Endothelial cell (in vitro differentiated cells): ENCODE measurements around the gene TIPRL. TPM values are rescaled to one million over a fixed set of nuclear protein-coding genes. Genes with fewer than 3 reads are reported as not detected.
A peak's percentile ranks its signal among the peaks of the same experiment; 100 is the strongest.
"Not testable (repeated sequence)": the region's sequence is repeated elsewhere in the genome, so short reads cannot be mapped to it uniquely, and the experiment has no call there.

Source experiments
- DNase-seq: peaks from one replicate; pipeline ENCODE4 v3.0.0; 2021; ENCODE audit warnings: low spot score
- H3K27ac Mint-ChIP-seq: one replicate; pipeline ENCODE4 v1.8.0; 2021; ENCODE audit warnings: mixed read lengths, inconsistent platforms; ENCODE audit not compliant: unreplicated experiment
- H3K27me3 Mint-ChIP-seq: one replicate; pipeline ENCODE4 v1.8.0; 2021; ENCODE audit warnings: mild to moderate bottlenecking, moderate library complexity, mixed read lengths, inconsistent platforms; ENCODE audit not compliant: unreplicated experiment
- H3K36me3 Mint-ChIP-seq: one replicate; pipeline ENCODE4 v1.8.0; 2021; ENCODE audit warnings: mild to moderate bottlenecking, low read depth, mixed read lengths, inconsistent platforms; ENCODE audit not compliant: unreplicated experiment
- H3K4me1 Mint-ChIP-seq: one replicate; pipeline ENCODE4 v1.8.0; 2021; ENCODE audit warnings: mild to moderate bottlenecking, mixed read lengths, inconsistent platforms; ENCODE audit not compliant: unreplicated experiment
- H3K4me3 Mint-ChIP-seq: one replicate; pipeline ENCODE4 v1.8.0; 2021; ENCODE audit warnings: mild to moderate bottlenecking, mixed read lengths, inconsistent platforms; ENCODE audit not compliant: unreplicated experiment
- H3K9me3 Mint-ChIP-seq: one replicate; pipeline ENCODE4 v1.8.0; 2021; ENCODE audit warnings: mixed read lengths, inconsistent platforms; ENCODE audit not compliant: unreplicated experiment
- total RNA-seq: library from RNA; stranded (reverse); fragmentation: NEBNext Ultra II Directional; extraction: Animal tissue kit (Norgen Biotek cat#: 25700); gene quantifications from one replicate; pipeline ENCODE4 v1.2.1, GENCODE V29; 2021; ENCODE audit not compliant: unreplicated experiment
- TF ChIP-seq, protein P1 (sequence below): fragments of 200-600 bp; sonication (generic); IDR thresholded peaks from one replicate; pipeline ENCODE4 v1.5.0; 2021; ENCODE audit warnings: antibody characterized with exemption; ENCODE audit not compliant: unreplicated experiment

TIPRL gene
- total RNA-seq, 1 donor from 2014 or later, result 34.2 TPM

DNA sequence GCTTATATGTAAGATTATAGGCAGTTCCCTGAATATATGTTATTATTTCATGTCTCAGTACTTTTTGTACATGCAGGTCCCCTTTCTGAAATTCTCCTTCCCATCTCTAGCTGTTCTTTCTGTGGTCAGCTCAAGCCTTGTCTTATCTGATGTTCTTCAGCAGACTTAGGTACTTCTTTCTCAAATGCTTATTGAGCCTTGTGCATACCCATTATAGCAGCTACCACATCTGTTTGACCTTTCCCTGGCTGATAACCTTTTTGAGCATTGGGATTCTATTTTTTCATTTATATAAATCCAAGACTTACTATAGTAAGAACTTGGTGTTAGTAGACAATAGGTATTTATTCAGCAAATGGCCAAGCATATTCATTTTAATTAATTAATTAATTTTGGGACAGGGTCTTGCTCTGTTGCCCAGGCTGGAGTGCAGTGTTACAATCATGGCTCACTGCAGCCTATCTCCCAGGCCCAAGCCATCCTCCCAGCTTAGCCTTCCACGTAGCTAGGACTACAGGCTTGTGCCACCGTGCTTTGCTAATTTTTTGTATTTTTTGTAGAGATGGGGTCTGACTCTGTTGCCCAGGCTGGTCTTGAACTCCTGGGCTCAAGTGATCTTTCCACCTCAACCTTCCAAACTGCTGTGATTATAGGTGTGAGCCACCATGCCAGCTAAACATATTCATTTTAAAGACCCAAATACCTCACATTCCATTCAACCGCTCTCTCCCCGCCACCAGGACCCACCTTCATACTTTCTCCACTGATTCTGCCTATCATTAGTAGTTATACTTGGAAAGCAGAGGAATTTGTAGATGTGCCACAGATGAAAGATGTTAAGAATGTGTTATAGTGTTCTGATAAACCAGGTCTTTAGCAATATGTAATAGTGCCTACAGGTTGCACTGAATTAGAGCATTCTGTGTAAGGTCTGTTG is 16.7 kb downstream of the TIPRL start:
- no peaks in the 10 kb centered on the region for H3K4me1 Mint-ChIP-seq
- TF ChIP-seq, protein P1, sequence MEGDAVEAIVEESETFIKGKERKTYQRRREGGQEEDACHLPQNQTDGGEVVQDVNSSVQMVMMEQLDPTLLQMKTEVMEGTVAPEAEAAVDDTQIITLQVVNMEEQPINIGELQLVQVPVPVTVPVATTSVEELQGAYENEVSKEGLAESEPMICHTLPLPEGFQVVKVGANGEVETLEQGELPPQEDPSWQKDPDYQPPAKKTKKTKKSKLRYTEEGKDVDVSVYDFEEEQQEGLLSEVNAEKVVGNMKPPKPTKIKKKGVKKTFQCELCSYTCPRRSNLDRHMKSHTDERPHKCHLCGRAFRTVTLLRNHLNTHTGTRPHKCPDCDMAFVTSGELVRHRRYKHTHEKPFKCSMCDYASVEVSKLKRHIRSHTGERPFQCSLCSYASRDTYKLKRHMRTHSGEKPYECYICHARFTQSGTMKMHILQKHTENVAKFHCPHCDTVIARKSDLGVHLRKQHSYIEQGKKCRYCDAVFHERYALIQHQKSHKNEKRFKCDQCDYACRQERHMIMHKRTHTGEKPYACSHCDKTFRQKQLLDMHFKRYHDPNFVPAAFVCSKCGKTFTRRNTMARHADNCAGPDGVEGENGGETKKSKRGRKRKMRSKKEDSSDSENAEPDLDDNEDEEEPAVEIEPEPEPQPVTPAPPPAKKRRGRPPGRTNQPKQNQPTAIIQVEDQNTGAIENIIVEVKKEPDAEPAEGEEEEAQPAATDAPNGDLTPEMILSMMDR, result no peak
- H3K27me3 Mint-ChIP-seq, result peaks cover 1% of the 10 kb centered on the region
- H3K36me3 Mint-ChIP-seq, result peaks cover 12% of the 10 kb centered on the region
- no peaks in the 10 kb centered on the region for H3K9me3 Mint-ChIP-seq
- no peak overlapping the region for H3K27ac Mint-ChIP-seq
- no peak for DNase-seq
- no peak overlapping the region for H3K4me3 Mint-ChIP-seq

DNA sequence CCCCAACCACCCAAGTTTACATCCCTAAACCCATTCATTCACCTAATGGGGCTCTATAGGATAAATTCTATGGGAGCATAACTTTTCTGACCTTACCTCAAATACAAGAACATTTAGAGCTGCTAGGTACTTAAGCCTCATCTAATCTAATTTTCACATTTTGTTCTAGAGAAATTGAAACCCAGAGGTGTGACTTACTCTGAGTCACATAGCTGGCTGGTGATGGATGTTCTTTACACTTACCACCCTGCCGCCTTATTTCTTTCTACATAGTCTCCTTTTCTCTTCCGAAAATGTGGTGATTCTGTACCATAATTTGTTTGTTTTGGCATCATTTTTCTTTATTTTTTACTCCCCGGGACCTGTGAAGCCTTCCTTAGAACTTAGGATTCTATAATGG is 20.3 kb downstream of the TIPRL start:
- Mint-ChIP-seq H3K27me3 (peaks cover 1% of the 10 kb centered on the region), H3K36me3 (peaks cover 11% of the 10 kb centered on the region), H3K27ac (no peak overlapping the region), H3K4me3 (no peak overlapping the region), H3K9me3 (no peaks in the 10 kb centered on the region), H3K4me1 (no peaks in the 10 kb centered on the region)
- DNase-seq, result no peak
- TF ChIP-seq, protein P1, result no peak

DNA sequence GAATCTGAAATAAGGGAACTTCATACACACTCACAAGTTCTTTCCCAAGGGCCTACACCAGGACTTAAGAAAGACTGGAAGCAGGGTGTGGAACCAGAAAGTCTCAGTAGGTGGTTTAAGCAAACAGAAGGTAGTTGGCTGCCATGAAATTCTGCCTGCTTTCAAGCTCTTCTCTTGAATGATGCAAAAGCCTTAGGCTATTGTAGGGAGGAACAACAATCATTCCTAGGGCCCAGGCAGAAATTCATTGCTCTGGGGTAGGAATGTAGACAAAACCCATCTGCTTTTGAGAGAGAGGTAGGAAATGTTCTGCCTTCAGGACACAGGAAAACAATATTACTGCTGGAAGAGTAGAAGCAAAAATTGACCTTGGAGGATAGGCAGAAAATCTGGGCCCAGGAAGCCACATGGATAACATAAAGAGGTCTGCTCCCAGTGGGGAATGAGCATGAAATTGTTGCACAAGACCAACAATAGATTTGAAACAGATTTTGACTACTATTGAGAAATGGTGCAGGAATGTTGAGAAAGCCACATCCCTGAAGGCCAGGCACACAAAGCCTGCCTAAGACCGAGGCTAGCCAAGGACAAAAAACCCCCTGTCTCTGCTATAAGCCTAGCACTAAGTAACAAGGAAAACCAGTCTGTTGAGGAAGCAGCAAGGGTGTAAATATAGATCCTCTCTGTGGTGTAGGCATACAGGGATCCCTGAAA is 24.3 kb downstream of the TIPRL start:
- H3K36me3 Mint-ChIP-seq, result peaks cover 18% of the 10 kb centered on the region
- peak overlapping the region; percentile 23 for H3K4me3 Mint-ChIP-seq
- no peak for DNase-seq
- no peak overlapping the region for H3K27ac Mint-ChIP-seq
- H3K27me3 Mint-ChIP-seq, result no peaks in the 10 kb centered on the region
- H3K4me1 Mint-ChIP-seq, result no peaks in the 10 kb centered on the region
- H3K9me3 Mint-ChIP-seq, result no peaks in the 10 kb centered on the region
- TF ChIP-seq, protein P1, result no peak

DNA sequence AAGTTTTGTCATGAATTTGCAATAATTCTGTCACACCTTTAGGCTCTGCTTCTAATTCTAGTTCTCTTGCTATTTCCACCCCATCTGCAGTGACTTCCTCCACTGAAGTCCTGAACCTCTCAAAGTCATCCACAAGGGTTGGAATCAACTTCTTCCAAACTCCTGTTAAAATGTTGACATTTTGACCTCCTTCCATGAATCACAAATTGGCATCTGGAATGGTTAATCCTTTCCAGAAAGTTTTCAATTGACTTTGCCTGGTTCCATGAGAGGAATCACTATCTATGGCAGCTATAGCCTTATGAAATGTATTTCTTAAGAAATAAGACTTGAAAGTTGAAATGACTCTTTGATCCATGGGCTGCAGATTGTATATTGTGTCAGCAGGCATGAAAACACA is 27.3 kb downstream of the TIPRL start:
- Mint-ChIP-seq H3K4me1 (no peaks in the 10 kb centered on the region), H3K27ac (no peak overlapping the region)
- no peak for DNase-seq

DNA sequence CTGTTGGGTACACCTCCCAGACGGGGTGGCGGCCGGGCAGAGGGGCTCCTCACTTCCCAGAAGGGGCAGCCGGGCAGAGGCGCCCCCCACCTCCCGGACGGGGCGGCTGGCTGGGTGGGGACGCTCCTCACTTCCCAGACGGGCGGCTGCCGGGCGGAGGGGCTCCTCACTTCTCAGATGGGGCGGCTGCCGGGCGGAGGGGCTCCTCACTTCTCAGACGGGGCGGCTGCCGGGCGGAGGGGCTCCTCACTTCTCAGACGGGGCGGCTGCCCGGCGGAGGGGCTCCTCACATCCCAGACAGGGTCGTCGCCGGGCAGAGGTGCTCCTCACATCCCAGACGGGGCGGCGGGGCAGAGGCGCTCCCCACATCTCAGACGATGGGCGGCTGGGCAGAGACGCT is 28.9 kb downstream of the TIPRL start:
- H3K4me3 Mint-ChIP-seq, H3K4me1 Mint-ChIP-seq, H3K27ac Mint-ChIP-seq, H3K27me3 Mint-ChIP-seq, H3K9me3 Mint-ChIP-seq, DNase-seq: not testable (repeated sequence)
- H3K36me3 Mint-ChIP-seq, result peaks cover 18% of the 10 kb centered on the region

More for the DNA sequence above, 27.3 kb downstream of the TIPRL start:
- Mint-ChIP-seq H3K36me3 (peaks cover 18% of the 10 kb centered on the region), H3K9me3 (no peaks in the 10 kb centered on the region), H3K27me3 (no peaks in the 10 kb centered on the region), H3K4me3 (no peak overlapping the region)
- TF ChIP-seq, protein P1, result no peak
